ENCODE data around the gene LSM14A. TPM values are rescaled to one million over a fixed set of nuclear protein-coding genes. Genes with fewer than 3 reads are reported as not detected.

LSM14A gene
- total RNA-seq, 4 donors from 2014 or later = 90.8 to 163 (median 111) TPM

GRCh38 chr19:34274284-34274826 is 102.1 kb downstream of the LSM14A start:
- WGBS, 2 donors = 76 to 80% methylated on average over 7 of the region's 7 CpGs
- no peak overlapping the region for H3K4me3 ChIP-seq (ENCODE audit: low read depth, poor library complexity, severe bottlenecking)
- intact Hi-C loops (cut with DNase I; ENCODE audit: low total_unique reads) = no loop called here
- no peak for DNase-seq (ENCODE audit: low spot score in 2 of 2)
- no peak for TF ChIP-seq CTCF (IDR thresholded peaks at IDR 0.05)
- TF ChIP-seq POLR2A (IDR thresholded peaks at IDR 0.05) = no peak

- H3K4me3 ChIP-seq (ENCODE audit: low read depth, poor library complexity, severe bottlenecking) = no peak overlapping the region
- intact Hi-C loops (cut with DNase I; ENCODE audit: low total_unique reads) = no loop called here
- no peak for DNase-seq (ENCODE audit: low spot score in 2 of 2)
- 45% methylated on average over 4 of the region's 4 CpGs for WGBS, 2 donors
- TF ChIP-seq POLR2A (IDR thresholded peaks at IDR 0.05) = no peak
- no peak for TF ChIP-seq CTCF (IDR thresholded peaks at IDR 0.05)
These were observed 102.7 kb downstream of the LSM14A start for GRCh38 chr19:34274827-34275625.

GRCh38 chr19:34275705-34276104 is 103.4 kb downstream of the LSM14A start:
- intact Hi-C loops (cut with DNase I; ENCODE audit: low total_unique reads) = no loop called here
- TF ChIP-seq POLR2A (IDR thresholded peaks at IDR 0.05) (no peak), CTCF (IDR thresholded peaks at IDR 0.05) (no peak)
- H3K4me3 ChIP-seq (ENCODE audit: low read depth, poor library complexity, severe bottlenecking) = no peak overlapping the region
- WGBS, 2 donors = 96 to 100% methylated on average over 1 of the region's 1 CpG
- no peak for DNase-seq (ENCODE audit: low spot score in 2 of 2)

GRCh38 chr19:34276614-34277013 is 104.3 kb downstream of the LSM14A start:
- 61 to 63% methylated on average over 4 of the region's 4 CpGs for WGBS, 2 donors
- intact Hi-C loops (cut with DNase I; ENCODE audit: low total_unique reads) = no loop called here
- DNase-seq (ENCODE audit: low spot score in 2 of 2) = no peak
- H3K4me3 ChIP-seq (ENCODE audit: low read depth, poor library complexity, severe bottlenecking) = no peak overlapping the region
- TF ChIP-seq POLR2A (IDR thresholded peaks at IDR 0.05) = no peak
- TF ChIP-seq CTCF (IDR thresholded peaks at IDR 0.05) = no peak

GRCh38 chr19:34277244-34277643 is 104.9 kb downstream of the LSM14A start:
- no peak for TF ChIP-seq CTCF (IDR thresholded peaks at IDR 0.05)
- TF ChIP-seq POLR2A (IDR thresholded peaks at IDR 0.05) = no peak
- 76% methylated on average over 4 of the region's 4 CpGs for WGBS, 2 donors
- no peak overlapping the region for H3K4me3 ChIP-seq (ENCODE audit: low read depth, poor library complexity, severe bottlenecking)
- intact Hi-C loops (cut with DNase I; ENCODE audit: low total_unique reads) = no loop called here
- DNase-seq (ENCODE audit: low spot score in 2 of 2) = no peak

Data from lower leg skin (tissue), 4 donors.